HG02610 (cell line): Measurements from ENCODE around the gene IFITM5.
"Not testable (repeated sequence)": the region's sequence is repeated elsewhere in the genome, so short reads cannot be mapped to it uniquely, and the experiment has no call there.

Source experiments
- ATAC-seq: cut with Tn5 transposase; IDR thresholded peaks from one replicate; pipeline ENCODE4 v1.9.1; 2021; ENCODE audit warnings: mild to moderate bottlenecking, moderate library complexity; ENCODE audit not compliant: unreplicated experiment

Gene IFITM5

DNA sequence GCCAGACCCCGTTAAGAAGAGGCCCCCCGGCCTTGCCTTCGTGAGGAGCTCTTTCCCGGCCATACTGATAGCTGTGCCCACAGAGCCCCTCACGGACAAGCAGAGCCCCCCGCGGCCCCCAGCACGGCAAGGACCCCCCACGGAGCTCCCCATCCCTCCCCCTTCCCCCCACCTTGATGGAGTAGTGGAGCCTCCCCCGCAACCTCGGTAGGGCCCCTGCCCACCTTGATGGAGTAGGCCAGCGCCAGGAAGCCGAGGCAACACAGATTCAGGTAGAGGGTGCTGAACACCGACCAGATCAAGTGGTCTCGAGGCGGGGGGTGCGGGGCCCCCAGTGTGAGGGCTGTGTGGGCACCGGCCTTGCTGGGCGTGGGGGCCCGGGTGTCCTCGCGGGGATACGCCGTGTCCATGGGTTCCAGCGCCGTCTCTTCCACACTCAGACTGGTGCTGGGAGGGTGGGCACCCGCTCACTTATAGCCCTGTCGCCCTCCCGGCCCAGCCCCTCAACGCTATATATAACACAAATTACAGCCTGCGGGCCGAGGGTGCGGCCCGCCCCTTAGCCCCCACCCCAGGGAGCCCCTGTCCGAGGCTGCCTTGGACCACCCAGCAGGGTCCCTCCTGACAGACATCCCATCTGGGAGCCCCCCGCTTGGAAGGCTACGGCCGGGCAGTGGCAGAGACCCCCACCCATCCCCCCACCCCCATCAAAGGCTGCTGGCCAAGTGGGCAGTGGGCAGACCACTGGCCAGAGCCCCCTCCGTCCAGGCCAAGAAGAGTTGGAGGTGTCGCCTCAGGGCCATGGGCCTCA lies at the start of gene IFITM5:
Gene IFITM5, minus strand, starts transcription at position 446 of the 811 bp plus-strand sequence. Its CDS starts 36 bp downstream, at position 410.
- ATAC-seq, result no peak

DNA sequence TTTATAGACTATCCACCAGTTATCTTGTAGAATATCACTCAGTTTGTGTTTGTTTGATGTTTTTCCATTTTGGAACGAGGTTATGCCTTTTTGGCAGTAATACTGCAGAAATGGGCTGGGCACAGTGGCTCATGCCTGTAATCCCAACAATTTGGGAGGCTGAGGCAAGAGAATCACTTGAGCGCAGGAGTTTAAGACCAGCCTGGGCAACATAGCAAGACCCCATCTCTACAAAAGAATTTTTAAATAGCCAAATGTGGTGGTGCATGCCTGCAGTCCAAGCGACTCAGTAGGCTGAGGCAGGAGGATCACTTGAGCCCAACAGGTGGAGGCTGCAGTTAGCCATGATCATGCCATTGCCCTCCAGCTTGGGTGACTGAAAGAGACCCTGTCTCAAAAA lies 47.2 kb upstream of the IFITM5 start:
- no peak for ATAC-seq

DNA sequence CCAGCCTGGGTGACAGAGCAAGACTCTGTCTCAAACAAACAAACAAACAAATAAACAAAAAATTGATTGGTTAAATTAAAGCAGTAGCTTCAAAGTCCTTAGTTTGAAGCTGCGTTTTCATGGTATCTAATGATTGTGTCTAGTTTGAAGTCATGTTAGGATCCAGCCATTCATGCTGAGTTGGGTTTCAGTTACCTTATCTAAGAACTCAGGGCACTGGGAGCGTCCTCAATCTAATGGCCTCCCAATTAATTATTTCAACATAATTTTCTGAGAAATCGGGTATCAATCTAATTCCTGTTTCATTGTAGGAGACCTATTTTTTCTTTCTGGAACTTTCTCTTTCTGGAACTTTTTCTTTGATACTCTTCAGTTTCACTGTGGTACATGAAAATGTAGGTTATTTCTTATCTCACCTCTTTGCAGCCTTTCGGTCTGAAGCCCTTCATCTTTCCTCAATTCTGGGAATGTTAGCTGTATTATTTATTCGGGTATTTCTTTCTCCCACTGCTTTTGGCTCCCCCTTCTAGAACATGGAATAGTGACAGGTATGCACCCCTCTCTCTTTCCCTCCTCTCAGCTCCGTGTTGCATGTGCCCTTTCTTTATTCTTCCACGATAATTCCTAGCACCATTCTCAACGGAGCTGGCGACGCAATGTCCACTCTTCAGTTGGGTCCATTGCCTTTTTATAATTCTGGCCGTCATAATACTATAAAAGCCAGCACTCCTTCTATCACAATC lies 45.7 kb upstream of the IFITM5 start:
- no peak for ATAC-seq

DNA sequence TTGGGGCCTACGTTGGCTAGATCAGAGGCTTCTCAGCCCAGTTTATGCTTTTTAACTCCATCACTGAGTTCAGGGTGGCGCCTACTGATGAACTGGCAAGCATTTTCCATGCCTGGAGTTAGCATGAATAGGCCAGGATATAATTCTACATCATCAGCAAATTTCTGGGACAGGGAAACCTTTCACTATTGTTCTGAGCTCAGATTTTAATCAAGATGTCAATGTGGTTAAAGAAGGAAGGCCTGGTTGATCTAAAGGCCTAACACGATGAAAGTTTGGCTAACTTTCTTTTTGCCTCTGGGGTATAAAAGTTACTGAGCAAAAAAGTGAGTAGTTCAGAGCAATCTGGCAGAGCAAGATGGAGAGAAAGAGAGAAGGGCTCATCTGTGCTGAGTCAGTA lies 43.0 kb upstream of the IFITM5 start:
- ATAC-seq, result no peak

DNA sequence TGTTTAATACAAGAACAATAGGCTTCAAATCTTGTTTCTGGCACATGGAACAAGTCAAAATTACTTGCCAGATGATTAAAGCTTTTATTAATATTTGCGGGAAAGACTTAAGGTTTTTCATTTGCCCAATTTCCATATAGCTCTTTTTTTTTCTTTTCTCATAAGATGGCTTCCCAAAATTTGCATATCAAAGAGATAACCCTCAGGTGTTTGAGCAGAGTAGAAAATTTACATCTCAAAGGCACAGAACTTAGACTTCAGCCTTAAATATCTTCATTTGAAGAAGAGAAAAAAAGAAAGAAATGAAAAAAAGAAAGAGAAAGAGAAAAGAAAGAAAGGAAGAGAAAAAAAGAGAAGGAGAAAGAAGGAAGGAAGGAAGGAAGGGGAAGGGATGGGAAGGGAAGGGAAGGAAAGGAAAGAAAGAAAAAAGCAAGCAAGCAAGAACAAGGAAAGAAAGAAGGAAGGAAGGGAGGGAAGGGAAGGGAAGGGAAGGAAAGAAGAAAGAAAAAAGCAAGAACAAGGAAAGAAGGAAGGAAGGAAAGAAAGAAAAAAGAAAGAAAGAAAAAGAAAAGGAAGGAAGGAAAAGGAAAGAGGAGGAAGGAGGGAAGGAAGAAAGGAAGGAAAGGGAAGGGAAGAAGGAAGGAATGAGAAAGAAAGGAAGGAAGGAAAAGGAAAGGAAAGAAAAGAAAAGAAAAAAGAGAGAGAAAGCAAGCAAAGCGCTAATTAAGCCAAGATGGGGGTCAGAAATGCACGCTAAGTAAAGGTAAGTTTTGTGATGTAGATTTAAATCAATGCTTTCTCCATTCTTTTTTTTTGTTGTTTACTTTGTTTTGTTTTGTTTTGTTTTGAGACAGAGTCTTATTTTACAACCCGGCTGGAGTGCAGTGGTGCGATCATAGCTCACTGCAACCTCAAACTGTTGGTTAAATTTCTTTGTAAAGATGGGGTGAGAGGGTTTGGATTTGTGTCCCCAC lies 41.5 kb upstream of the IFITM5 start:
- ATAC-seq, result no peak

DNA sequence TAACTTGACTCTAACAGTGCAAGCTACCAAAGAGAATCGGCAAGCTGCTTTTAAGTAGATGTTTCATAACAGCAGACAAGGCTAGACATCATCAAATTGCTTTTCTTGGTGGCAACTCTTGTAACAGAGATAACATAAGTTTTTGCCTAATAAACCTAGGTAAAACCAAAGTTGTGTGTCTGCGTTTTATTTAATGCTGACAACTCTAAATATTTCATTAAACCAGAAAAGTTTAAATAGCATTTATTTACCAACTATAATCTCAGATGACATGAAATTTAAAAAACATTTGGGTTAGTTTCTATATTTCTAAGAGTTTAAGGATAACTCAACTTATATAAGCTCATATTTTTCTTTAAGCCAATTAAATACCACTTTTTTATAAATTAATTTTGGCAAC lies 40.6 kb upstream of the IFITM5 start:
- no peak for ATAC-seq

DNA sequence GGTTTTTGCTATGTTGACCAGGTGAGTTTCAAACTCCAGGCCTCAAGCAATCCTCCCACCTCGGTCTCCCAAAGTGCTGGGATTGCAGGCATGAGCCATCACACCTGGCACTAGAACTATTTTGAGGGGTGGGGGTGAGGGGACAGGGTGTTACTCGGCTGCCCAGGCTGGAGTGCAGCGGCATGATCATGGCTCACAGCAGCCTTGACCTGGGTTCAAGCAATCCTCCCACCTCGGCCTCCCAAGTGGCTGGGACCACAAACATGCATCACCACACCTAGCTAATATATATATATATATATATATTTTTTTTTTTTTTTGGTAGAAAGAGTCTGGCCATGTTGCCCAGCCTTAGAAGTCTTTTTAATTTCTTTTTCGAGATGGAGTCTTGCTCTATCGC lies 38.4 kb upstream of the IFITM5 start:
- ATAC-seq, result no peak

DNA sequence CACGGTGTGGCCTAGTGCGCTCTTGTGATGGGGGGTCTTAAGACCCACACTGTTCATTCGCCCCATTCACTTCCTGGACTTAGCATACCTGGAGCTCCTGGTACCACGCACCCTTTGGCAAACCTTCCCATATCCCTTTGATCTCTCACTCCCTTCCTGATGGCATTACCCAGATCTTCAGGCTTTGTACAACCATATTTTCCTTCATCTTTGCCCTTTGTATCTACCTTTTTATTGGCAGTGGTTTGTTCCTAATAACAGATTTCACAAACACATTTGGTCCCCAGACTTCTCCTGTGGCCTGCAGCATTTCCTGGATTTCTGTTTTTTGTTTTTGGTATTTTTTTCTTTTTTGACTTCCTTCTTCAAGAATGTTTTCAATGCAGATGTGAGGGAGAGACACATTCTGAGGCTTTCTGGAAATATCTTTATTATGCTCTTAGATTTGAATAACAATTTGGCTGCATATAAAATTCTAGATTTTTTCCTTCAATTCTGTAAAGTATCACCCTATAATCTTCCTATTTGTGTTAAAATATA lies 37.4 kb upstream of the IFITM5 start:
- no peak for ATAC-seq

DNA sequence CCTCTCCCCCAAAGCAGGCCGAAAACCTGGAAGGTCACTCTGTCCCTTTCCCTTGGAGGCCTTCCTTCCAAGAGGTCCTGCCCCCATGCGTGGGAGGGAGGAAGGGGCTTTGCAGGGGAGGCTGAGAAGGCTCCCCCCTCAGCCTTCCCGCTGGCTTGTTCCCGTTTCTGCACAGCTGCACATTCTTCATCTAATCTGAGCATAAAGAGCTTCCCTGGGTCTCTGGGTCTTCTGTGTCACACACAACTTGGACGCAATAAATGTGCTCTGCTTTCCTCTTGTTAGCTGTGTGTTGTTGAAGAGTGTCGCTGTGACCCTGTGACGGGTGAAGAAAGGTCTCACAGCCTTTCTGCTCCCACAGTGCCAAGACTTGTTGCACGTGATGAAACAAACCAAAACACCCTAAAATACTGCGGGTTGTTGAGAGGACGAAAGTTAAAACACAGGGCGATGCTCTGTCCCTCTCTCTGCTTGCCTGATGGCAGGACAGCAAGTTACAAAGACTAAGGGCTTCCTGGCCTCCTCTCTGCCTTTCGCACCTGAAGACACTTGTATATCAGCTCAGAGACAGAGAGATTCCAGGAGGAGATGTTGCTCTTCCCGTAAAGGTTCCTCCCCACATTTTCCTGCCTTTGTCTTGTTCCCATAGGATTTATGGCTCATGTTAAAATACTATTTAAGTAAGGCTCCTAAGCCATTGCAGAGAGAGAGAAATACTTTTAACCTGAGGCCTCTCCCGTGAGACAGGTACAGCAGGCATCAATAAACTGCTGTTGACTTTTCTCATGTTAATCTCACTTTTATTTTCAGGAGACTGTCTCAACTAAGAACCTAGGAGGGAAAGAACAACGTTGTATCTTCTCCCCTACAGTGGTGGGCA lies 36.7 kb upstream of the IFITM5 start:
- no peak for ATAC-seq

DNA sequence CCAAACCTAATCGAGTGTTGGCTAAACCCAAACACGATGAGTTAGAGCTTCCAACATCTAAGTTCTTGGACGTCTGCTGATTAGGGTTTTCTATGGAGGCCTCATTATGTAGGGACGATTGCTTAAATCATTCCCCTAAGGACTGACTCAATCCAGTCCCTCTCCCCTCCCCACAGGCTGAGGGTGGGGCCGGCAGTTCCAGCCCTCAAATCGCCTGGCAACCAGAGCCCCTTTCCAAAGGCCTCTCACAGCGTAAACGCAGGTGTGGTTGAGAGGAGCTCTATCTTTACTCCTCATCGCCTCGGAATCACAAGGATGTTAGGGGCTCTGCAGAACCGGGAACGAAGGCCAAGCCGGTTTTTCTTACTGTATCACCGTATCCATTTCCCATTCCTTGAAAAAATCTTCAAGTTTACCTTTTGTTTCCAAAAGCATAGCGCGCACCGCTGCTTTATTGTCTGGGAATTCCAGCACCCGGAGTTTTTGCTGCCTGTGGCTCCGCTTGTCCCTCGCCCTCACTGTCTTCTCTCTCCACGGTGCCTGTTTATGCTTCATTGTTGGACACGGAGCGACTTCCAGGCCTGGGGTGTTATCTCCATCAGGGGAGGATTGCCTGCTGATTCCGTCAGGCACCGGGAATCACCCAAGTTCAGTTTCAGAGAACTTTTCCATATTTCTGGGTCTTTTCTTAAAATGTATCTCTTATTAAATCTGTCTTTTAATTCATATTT lies 35.1 kb upstream of the IFITM5 start:
- no peak for ATAC-seq

DNA sequence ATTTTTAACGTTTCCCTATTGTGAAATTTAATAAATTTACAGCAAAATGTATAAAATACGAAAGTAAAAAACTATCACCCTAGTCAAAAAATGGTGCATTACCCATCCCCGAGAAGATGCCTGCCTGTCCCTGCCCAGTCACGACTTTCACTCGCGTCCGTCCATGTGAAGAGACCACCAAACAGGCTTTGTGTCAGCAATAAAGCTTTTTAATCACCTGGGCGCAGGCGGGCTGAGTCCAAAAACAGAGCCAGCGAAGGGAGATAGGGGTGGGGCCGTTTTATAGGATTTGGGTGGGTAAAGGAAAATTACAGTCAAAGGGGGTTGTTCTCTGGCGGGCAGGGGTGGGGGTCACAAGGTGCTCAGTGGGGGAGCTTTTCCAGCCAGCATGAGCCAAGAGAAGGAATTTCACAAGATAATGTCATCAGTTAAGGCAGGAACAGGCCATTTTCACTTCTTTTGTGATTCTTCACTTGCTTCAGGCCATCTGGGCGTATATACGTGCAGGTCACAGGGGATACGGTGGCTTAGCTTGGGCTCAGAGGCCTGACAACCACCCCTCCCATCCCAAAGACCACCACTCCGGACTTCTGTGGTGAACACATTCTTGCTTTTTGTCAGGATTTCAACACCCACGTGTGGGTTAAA lies 34.4 kb upstream of the IFITM5 start:
- not testable (repeated sequence) for ATAC-seq

DNA sequence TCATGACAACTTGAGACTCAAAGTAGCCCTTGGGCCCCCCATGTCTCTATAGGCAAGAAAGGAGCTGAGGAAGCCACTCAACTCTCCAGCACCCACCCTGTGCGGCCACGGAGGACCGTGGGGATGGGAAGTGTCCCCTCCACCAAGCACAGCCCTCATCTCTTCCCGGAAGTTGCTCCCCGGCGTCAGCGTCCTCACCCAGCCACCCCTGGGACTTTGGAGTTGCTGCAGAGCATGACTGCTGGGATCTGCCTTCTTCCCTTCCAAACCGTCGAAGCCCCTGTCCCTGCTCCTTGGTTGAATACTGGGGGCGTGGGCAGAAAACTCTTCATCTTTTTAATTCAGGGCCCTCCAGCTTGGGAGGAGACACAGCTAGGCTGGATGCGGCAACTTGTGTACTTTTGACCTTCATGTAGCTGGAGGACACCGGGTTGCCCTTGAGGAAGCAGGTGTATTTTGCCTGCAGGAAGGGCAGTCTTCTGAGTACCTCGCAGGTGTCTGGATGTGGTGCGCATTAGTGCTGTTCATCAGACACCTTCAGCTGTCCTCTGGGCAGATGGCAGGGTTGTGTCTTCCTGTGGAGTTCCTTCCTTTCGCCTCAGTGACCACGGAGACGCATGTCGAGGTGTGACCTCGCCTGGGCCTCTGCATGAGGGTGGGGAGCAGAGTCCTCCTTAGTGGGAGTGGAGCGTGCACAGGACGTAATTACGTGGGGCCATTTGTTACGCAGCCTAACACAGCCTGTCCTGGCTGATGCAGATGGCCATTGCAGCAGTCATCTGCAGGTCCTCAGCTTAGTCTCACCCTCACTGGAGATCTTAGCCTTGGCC lies 33.5 kb upstream of the IFITM5 start:
- ATAC-seq, result no peak

DNA sequence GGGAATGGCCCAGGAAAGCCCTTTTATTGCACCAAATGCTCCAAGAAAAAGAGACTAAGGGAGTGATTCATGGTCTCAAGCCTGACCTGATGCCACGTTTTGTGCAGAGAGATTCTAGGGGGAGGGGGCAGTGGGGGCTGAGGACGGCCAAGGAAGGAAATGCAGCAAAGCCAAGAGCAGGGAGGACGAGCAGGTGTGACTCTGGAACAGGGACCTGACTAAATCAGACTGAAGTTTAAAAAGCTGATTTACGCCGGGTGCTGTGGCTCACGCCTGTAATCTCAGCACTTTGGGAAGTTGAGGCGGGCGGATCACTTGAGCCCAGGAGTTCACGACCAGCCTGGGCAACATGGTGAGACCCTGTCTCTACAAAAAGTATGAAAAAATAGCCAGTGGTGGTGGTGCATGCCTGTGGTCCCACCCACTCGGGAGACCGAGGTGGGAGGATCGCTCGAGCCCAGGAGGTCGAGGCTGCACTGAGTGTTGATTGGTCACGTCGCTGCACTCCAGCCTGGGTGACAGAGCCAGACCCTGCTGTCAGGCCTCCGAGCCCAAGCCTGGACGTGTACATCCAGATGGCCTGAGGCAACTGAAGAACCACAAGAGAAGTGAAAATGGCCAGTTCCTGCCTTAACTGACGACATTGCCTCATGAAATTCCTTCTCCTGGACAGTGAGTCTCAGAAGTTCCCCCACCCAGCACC lies 32.2 kb upstream of the IFITM5 start:
- ATAC-seq, result no peak

DNA sequence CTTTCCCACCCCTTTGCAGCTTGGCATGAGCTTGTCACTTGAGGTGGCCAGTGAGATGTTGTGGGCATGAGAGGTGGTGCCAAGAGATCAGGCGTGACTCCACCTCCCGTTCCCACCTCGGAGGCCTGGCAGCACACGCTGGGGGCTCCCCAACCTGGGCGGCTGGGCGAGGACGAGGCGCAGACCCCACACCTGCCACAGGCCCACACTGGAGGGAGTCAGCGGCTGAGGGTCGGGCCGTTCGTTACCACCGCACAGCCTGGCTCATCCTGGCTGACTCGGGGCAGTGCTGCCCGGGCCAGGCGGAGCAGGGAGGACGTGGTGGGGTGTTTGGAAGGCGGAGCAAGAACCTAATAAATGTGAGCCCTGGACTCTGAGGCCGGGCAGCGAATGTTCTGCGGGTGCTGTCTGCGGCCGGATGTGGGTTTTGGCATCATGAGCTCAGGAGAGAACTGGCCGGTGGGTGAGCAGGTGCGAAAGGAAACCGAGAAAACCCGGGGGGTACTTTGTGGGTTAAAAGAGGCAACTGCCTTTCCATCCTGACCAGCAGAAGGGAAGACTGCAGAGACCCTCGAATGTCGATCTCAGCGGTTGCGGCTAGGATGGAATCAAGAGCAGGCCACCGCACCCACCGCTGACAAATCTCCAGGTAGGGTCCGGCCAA lies 31.5 kb upstream of the IFITM5 start:
- ATAC-seq, result no peak

DNA sequence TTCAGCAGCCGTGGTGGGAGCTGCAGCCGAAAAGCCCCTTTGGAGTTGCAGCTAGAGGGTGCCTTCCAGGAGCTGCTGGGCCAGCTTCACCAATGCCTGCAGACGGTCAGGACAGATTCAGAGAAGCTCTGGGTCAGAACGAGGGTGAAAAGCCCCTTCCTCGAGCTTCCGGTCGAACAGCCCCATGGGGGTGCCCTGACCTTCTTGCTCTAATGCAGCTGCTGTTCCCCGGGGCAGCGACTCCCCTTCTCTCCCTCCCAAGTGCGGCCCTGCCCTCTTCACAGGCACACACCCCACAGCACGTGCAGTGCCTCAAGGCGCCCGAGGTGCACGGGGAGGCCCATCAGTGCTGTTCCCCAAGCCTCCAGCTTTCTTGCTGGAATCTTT lies 31.0 kb upstream of the IFITM5 start:
- no peak for ATAC-seq

DNA sequence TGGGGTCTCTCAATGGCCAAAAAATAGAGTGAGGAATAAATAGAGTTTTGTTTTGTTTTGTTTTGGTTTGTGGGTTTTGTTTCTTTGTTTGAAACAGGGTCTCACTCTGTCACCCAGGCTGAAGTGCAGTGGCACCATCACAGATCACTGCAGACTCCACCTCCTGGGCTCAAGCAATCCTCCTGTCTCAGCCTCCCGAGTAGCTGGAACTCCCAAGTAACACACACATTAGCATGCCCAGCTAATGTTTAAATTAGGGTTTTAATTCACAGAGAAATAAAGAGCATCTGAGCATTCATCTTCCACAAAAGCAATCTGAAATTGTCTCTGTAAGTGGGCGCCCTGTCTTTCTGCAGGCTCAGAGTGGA lies 30.5 kb upstream of the IFITM5 start:
- ATAC-seq, result no peak
